Measurements from ENCODE around the gene CYGB. TPM values are rescaled to one million over a fixed set of nuclear protein-coding genes. Genes with fewer than 3 reads are reported as not detected.

Gene CYGB
- polyA plus RNA-seq, 1 donor = 14.1 TPM

DNA sequence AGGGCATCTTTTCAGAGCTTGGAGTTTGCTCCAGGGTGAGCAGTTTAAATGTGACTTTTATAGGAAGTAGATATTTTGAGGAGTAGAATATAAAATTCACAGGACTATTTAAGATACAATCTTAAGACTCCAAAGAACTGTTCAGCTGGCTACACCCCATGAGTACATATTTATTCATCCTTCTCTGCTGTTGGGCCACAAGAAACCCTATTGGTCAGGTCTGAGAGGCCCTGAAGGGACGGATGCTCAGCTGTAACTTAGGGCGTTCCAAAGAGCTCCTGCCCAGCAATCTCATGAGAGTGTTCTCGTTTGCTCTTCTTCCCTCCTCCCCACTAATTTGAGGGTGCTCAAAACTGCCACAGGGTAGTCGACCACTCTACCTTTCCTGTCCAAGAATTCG is 40.9 kb upstream of the CYGB start:
- DNase-seq = no peak
- Histone ChIP-seq H3K27me3 (ENCODE audit: control insufficient read depth, insufficient read depth, low read length) (peaks cover 8% of the 10 kb centered on the region), H3K9me3 (ENCODE audit: control insufficient read depth, low read depth, low read length) (no peaks in the 10 kb centered on the region), H3K4me1 (ENCODE audit: control insufficient read depth, insufficient read depth, low read length) (no peaks in the 10 kb centered on the region), H3K36me3 (ENCODE audit: control insufficient read depth, insufficient read depth, low read length) (no peaks in the 10 kb centered on the region), H3K27ac (ENCODE audit: low read length) (no peak overlapping the region), H3K4me3 (ENCODE audit: low read length) (no peak overlapping the region)
- no CpG with 5 or more reads among the region's 5 CpGs for WGBS (ENCODE audit: insufficient coverage, low lambda C conversion rate)

DNA sequence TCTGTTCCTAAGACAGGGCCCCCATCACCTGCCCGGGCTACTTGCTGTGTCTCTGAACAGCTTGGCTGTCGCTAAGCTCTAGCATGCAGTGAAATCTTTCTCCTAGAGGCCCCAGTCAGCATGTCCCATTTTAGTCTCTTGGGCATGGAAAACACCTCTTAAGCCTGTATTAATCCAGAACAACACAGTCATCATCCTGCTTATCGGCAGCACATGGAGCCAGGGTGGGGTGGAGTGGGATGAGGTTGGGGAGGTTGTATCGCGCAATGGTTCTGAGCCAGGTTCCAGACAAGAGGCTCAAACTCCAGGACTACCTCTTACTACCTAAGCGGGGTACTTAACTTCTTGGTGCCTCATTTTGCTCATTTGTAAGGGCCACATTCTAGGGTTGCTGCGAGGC is 40.4 kb upstream of the CYGB start:
- whole genome bisulfite sequencing (ENCODE audit: insufficient coverage, low lambda C conversion rate) = no CpG with 5 or more reads among the region's 7 CpGs
- no peaks in the 10 kb centered on the region for H3K9me3 ChIP-seq (ENCODE audit: control insufficient read depth, low read depth, low read length)
- no peaks in the 10 kb centered on the region for H3K36me3 ChIP-seq (ENCODE audit: control insufficient read depth, insufficient read depth, low read length)
- no peak overlapping the region for H3K4me3 ChIP-seq (ENCODE audit: low read length)
- H3K4me1 ChIP-seq (ENCODE audit: control insufficient read depth, insufficient read depth, low read length) = no peaks in the 10 kb centered on the region
- peaks cover 6% of the 10 kb centered on the region for H3K27me3 ChIP-seq (ENCODE audit: control insufficient read depth, insufficient read depth, low read length)
- no peak for DNase-seq
- no peak overlapping the region for H3K27ac ChIP-seq (ENCODE audit: low read length)

DNA sequence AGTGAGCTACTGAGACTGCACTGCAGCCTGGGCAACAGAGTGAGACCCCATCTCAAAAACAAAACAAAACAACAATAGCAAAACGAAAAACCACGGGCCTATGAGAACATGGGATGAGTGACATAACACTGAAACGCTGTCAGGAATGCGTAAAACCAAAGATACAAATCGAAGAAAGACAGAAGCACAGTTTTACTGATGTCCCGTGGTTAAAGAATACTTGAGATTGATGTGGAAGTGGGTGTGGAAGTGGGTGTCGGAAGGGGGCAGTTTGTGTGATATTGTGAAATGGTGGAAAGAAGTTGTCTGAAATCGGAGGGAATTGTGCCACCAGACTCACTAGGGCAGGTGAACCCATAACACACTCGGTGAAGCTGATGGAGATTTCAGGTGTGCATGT is 38.7 kb upstream of the CYGB start:
- Histone ChIP-seq H3K27ac (ENCODE audit: low read length) (no peak overlapping the region), H3K36me3 (ENCODE audit: control insufficient read depth, insufficient read depth, low read length) (no peaks in the 10 kb centered on the region), H3K4me3 (ENCODE audit: low read length) (no peak overlapping the region), H3K4me1 (ENCODE audit: control insufficient read depth, insufficient read depth, low read length) (no peaks in the 10 kb centered on the region), H3K27me3 (ENCODE audit: control insufficient read depth, insufficient read depth, low read length) (peaks cover 3% of the 10 kb centered on the region), H3K9me3 (ENCODE audit: control insufficient read depth, low read depth, low read length) (no peaks in the 10 kb centered on the region)
- DNase-seq = no peak
- 84% methylated on average over 4 of the region's 9 CpGs for WGBS (ENCODE audit: insufficient coverage, low lambda C conversion rate)

DNA sequence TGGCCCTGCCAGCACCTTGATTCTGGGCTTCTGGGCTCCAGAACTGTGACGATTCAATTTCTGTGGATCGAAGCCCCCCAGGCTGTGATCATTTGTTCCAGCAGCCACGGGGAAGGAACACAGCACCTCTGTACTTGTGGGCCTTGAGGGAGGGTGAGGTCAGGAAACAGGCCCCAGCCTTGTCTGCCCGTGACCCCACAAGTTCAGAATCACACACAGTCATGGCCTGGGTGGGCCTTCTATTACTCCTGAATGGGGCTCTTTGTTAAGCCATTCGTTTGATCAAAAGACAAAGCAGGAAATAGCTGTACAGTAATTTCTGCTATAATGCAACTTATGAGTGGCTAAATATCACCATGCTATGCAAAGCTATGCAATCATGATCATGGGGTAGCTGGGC is 38.1 kb upstream of the CYGB start:
- no peak for DNase-seq
- Histone ChIP-seq H3K4me1 (ENCODE audit: control insufficient read depth, insufficient read depth, low read length) (no peaks in the 10 kb centered on the region), H3K9me3 (ENCODE audit: control insufficient read depth, low read depth, low read length) (no peaks in the 10 kb centered on the region), H3K27ac (ENCODE audit: low read length) (no peak overlapping the region), H3K27me3 (ENCODE audit: control insufficient read depth, insufficient read depth, low read length) (no peaks in the 10 kb centered on the region), H3K36me3 (ENCODE audit: control insufficient read depth, insufficient read depth, low read length) (no peaks in the 10 kb centered on the region), H3K4me3 (ENCODE audit: low read length) (no peak overlapping the region)
- WGBS (ENCODE audit: insufficient coverage, low lambda C conversion rate) = no CpG with 5 or more reads among the region's 5 CpGs

DNA sequence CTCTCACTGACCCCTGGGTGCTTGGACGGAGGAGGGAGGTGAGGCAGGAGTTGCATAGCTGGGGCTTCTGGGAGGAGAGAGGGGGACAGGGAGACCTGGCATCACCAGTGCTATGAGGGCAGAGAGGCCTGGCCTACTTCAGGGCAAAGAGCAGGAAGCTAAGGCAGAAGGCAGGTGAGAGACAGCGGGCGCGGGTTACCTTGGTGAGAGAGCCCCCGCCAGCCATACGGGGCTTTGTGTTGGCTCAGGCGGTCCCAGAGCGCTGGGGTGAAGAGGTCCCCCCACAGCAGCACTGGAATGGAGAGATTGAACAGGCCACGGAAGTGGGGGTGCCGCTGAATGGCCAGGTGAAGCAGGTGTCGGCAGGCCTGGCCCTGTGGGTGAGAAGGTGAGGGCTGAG is 36.7 kb upstream of the CYGB start:
- Histone ChIP-seq H3K4me1 (ENCODE audit: control insufficient read depth, insufficient read depth, low read length) (no peaks in the 10 kb centered on the region), H3K9me3 (ENCODE audit: control insufficient read depth, low read depth, low read length) (no peaks in the 10 kb centered on the region), H3K4me3 (ENCODE audit: low read length) (no peak overlapping the region), H3K27ac (ENCODE audit: low read length) (no peak overlapping the region), H3K27me3 (ENCODE audit: control insufficient read depth, insufficient read depth, low read length) (no peaks in the 10 kb centered on the region), H3K36me3 (ENCODE audit: control insufficient read depth, insufficient read depth, low read length) (no peaks in the 10 kb centered on the region)
- no CpG with 5 or more reads among the region's 11 CpGs for WGBS (ENCODE audit: insufficient coverage, low lambda C conversion rate)
- DNase-seq = no peak

DNA sequence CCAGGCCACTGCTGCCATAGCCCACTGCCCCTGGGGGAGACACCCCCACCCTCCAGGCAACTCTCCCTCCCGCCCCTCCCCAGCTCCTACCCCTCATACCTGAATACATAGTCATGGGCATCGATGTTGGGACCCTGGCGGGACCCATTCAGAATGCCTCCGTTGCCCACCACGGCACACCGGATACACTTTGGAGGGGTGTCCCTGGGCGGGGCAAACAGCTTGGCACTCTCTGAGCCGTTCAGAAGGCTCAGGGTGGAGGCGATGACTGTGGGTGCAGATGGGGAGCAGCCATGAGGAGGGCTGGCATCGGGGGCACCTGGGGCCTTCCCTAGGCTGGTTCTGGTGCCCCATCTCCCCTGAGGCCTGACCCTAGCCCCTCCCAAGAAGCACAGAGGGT is 35.6 kb upstream of the CYGB start:
- Histone ChIP-seq H3K9me3 (ENCODE audit: control insufficient read depth, low read depth, low read length) (no peaks in the 10 kb centered on the region), H3K36me3 (ENCODE audit: control insufficient read depth, insufficient read depth, low read length) (no peaks in the 10 kb centered on the region), H3K27ac (ENCODE audit: low read length) (no peak overlapping the region), H3K4me1 (ENCODE audit: control insufficient read depth, insufficient read depth, low read length) (peaks cover 4% of the 10 kb centered on the region), H3K27me3 (ENCODE audit: control insufficient read depth, insufficient read depth, low read length) (peaks cover 4% of the 10 kb centered on the region), H3K4me3 (ENCODE audit: low read length) (no peak overlapping the region)
- WGBS (ENCODE audit: insufficient coverage, low lambda C conversion rate) = no CpG with 5 or more reads among the region's 10 CpGs
- DNase-seq = no peak

DNA sequence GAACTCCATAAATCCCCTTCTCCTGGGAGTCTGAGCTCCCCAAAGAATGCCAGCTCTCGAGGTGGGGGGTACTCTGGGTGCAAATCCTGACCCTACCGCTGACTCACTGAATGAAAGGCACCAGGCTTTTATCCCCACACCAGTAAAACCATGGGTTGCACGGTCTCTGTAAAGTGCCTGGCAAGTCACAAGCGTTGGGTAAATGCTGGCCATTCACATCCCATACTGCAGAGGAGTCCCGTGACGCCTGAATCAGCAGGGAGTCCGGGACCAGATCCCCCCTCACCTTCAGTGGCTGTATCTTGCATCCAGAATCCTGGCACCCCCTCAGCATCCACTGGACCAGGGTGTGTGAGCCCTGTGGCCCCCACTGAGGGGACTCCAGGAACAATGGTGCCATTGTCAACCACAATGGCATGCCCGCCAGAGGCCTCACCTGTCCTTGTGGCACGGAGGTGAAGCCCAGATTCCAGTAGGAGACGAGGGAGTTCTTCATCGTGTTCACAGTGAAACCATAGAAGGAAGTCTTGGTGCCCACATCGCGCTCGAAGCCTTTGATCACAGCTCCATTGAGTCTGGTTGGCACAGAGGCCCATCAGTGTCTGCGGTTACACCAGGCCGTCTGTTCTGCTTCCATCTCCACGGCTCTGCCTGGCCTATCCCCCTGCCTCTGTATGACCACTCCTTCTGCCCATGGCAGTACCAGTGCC is 34.8 kb upstream of the CYGB start:
- no peak overlapping the region for H3K27ac ChIP-seq (ENCODE audit: low read length)
- no peak overlapping the region for H3K4me3 ChIP-seq (ENCODE audit: low read length)
- H3K4me1 ChIP-seq (ENCODE audit: control insufficient read depth, insufficient read depth, low read length) = peaks cover 9% of the 10 kb centered on the region
- no peaks in the 10 kb centered on the region for H3K9me3 ChIP-seq (ENCODE audit: control insufficient read depth, low read depth, low read length)
- no peak for DNase-seq
- no CpG with 5 or more reads among the region's 17 CpGs for WGBS (ENCODE audit: insufficient coverage, low lambda C conversion rate)
- H3K27me3 ChIP-seq (ENCODE audit: control insufficient read depth, insufficient read depth, low read length) = peaks cover 4% of the 10 kb centered on the region
- no peaks in the 10 kb centered on the region for H3K36me3 ChIP-seq (ENCODE audit: control insufficient read depth, insufficient read depth, low read length)

DNA sequence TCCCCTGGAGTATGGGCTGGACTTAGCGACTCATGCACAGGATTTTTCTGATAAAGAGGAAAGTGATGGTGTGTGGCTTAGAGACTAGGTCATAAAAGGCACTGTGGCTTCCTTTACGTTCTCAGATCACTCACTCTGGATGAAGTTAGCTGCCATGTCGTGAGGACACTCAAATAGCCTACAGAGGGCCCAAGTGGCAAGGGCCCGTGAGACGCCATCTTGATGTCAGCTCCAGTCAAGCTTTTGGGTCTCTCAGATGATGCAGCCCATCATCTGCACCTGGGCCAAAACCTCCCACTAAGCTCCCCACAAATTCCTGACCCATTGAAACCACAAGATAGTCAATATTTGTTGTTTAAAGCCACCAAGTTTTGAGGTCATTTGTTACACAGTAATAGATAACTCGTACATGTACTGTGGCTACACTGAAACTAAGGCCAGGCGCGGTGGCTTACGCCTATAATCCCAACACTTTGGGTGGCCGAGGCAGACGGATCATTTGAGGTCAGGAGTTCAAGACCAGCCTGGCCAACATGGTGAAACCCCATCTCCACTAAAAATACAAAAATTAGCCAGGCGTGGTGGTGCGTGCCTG is 33.5 kb upstream of the CYGB start:
- H3K27me3 ChIP-seq (ENCODE audit: control insufficient read depth, insufficient read depth, low read length) = peaks cover 4% of the 10 kb centered on the region
- no CpG with 5 or more reads among the region's 13 CpGs for WGBS (ENCODE audit: insufficient coverage, low lambda C conversion rate)
- H3K4me3 ChIP-seq (ENCODE audit: low read length) = no peak overlapping the region
- H3K4me1 ChIP-seq (ENCODE audit: control insufficient read depth, insufficient read depth, low read length) = peaks cover 18% of the 10 kb centered on the region
- peaks cover 8% of the 10 kb centered on the region for H3K36me3 ChIP-seq (ENCODE audit: control insufficient read depth, insufficient read depth, low read length)
- no peaks in the 10 kb centered on the region for H3K9me3 ChIP-seq (ENCODE audit: control insufficient read depth, low read depth, low read length)
- no peak for DNase-seq
- no peak overlapping the region for H3K27ac ChIP-seq (ENCODE audit: low read length)

DNA sequence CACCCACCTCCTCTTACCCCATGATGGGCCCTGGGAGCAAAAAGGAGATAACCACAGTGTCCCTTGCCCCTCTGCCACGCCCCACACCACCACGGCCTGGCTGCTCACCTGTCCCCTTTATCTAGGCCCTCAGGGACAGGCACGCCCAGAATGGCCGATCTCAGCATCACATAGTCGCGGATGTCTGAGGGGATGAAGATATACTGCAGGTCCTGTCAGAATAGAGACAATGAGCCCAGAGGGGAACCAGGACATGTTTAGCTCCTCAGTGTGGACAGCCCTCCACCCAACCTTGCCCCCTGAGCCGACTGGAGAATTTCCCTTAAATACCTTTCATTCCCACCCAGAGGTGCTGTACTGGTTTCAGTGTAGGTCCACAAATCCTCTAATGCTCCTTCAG is 32.9 kb upstream of the CYGB start:
- WGBS (ENCODE audit: insufficient coverage, low lambda C conversion rate) = no CpG with 5 or more reads among the region's 7 CpGs
- Histone ChIP-seq H3K4me1 (ENCODE audit: control insufficient read depth, insufficient read depth, low read length) (peaks cover 18% of the 10 kb centered on the region), H3K36me3 (ENCODE audit: control insufficient read depth, insufficient read depth, low read length) (peaks cover 13% of the 10 kb centered on the region), H3K9me3 (ENCODE audit: control insufficient read depth, low read depth, low read length) (no peaks in the 10 kb centered on the region), H3K27me3 (ENCODE audit: control insufficient read depth, insufficient read depth, low read length) (peaks cover 4% of the 10 kb centered on the region), H3K27ac (ENCODE audit: low read length) (no peak overlapping the region), H3K4me3 (ENCODE audit: low read length) (no peak overlapping the region)
- no peak for DNase-seq

DNA sequence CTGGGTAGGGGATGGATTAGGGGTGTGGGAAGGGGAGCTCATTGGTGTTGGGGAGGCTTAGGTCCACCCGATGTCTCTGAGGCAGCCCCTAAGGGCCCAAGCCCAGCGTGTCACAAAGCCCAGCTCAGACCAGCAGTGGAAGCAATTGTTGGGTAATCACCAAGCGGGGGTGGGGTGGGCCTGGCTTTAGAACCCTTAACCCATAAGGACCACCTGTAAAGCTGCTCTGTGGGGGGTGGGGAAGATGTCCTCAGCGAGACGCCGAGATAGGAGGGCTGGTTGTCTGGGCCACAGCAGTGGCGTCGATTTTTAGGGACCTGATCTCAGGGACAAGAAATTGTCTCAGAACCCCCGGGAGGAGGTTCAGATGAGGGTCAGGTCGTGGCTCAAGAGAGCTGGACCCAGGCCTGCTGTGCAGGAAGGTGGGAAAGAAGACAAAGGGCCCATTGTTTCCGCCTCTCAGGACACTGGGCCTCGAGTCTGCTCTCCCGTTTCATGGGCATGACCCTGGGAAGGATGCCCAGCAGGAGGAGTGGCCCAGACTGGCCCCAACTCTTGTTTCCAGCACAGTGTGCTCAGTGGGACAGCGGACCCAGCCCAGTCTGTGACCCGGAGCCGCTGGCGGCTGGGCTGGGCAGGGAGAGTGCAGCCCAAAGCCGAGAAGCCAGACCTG is 32.2 kb upstream of the CYGB start:
- no CpG with 5 or more reads among the region's 18 CpGs for WGBS (ENCODE audit: insufficient coverage, low lambda C conversion rate)
- Histone ChIP-seq H3K36me3 (ENCODE audit: control insufficient read depth, insufficient read depth, low read length) (peaks cover 17% of the 10 kb centered on the region), H3K9me3 (ENCODE audit: control insufficient read depth, low read depth, low read length) (no peaks in the 10 kb centered on the region), H3K4me3 (ENCODE audit: low read length) (no peak overlapping the region), H3K4me1 (ENCODE audit: control insufficient read depth, insufficient read depth, low read length) (peaks cover 18% of the 10 kb centered on the region), H3K27me3 (ENCODE audit: control insufficient read depth, insufficient read depth, low read length) (peaks cover 4% of the 10 kb centered on the region), H3K27ac (ENCODE audit: low read length) (no peak overlapping the region)
- no peak for DNase-seq

Measured in large intestine (tissue), 3 donors.